ENCODE results near the gene L3MBTL4.

DNA sequence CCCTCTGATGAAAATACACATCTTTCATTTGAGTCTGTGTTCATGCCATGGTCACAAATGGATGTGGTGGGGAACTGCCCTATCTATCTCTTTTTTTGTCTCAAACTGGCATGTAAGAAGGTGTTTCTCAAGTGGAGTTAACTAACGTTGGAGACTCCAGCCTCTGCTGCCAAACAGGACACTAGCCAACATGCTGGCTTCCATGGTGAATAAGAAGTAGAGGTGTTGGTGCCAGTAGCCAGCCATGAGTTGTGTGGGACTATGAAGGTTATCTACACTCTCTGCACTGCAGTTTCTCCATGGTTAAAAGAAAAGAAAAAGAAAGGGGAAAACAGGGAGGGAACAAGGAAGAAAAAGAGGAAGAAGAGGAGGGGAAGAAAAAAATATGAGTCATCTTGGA lies 370.4 kb downstream of the L3MBTL4 start:
- TF ChIP-seq, protein P1, sequence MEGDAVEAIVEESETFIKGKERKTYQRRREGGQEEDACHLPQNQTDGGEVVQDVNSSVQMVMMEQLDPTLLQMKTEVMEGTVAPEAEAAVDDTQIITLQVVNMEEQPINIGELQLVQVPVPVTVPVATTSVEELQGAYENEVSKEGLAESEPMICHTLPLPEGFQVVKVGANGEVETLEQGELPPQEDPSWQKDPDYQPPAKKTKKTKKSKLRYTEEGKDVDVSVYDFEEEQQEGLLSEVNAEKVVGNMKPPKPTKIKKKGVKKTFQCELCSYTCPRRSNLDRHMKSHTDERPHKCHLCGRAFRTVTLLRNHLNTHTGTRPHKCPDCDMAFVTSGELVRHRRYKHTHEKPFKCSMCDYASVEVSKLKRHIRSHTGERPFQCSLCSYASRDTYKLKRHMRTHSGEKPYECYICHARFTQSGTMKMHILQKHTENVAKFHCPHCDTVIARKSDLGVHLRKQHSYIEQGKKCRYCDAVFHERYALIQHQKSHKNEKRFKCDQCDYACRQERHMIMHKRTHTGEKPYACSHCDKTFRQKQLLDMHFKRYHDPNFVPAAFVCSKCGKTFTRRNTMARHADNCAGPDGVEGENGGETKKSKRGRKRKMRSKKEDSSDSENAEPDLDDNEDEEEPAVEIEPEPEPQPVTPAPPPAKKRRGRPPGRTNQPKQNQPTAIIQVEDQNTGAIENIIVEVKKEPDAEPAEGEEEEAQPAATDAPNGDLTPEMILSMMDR (conservative IDR thresholded peaks at IDR 0.05), result no peak
- TF ChIP-seq EZH2 (IDR thresholded peaks at IDR 0.05; ENCODE audit: low read depth), result no peak
